ENCODE measurements around the gene SDC3. TPM values are rescaled to one million over a fixed set of nuclear protein-coding genes. Genes with fewer than 3 reads are reported as not detected.

SDC3 gene
- total and polyA plus RNA-seq, 10 of the 15 experiments (the other 5 are each of a cell fraction or from before 2014, with no cell fraction given) = under 0.01 to 0.46 (median 0.07) TPM; not detected in 2

DNA sequence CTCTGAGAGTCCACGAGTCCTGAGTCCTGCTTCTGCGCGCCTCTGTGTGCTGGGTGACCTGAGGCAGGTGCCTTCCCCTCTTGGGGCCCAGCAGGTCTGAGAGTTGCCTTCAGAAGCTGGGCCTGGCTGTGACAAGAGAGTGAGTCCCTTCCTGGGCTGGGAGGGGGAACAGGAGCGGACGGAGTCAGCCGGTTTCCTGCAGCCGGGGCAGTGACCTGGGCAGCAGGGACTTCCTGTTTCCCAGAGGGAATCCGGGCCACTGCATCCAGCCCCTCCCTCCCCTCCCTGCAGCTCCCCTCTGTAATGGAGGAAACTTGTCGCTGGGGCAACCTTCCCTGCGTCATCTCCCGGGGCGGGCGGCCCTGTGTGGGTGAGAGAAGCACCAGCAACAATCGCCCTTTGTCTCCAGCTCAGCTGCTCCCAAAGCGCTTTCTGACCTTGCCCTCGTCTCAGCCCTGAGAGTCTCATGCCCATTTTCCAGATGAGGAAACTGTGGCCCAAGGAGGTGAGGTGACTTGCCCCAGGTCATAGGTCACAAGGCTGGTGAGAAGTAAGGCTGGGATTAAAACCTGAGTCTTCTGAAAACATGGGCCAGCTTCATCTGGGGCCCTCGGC is 61.1 kb downstream of the SDC3 start:
- Histone ChIP-seq H3K9ac (ENCODE audit: control insufficient read depth, insufficient read depth, low read length) (no peak overlapping the region), H3K4me3 (no peak overlapping the region), H3K4me1 (ENCODE audit: control insufficient read depth, insufficient read depth, low read length) (no peaks in the 10 kb centered on the region), H3K36me3 (ENCODE audit: control insufficient read depth in 2 of 2, insufficient read depth in 2 of 2, low read length in 1 of 2) (no peaks in the 10 kb centered on the region), H3K4me2 (ENCODE audit: control insufficient read depth, insufficient read depth) (no peak overlapping the region), H2AFZ (ENCODE audit: control insufficient read depth, low read depth, low read length) (no peak overlapping the region), H3K79me2 (ENCODE audit: control insufficient read depth, insufficient read depth, low read length) (no peaks in the 10 kb centered on the region), H3K27ac (ENCODE audit: control insufficient read depth, insufficient read depth) (no peak overlapping the region), H4K20me1 (ENCODE audit: control insufficient read depth, insufficient read depth) (no peaks in the 10 kb centered on the region), H3K27me3 (replicated peaks in 1 of 2; ENCODE audit: control insufficient read depth in 2 of 2, insufficient read depth in 2 of 2, low read length in 1 of 2) (peaks cover 2 to 5% of the 10 kb centered on the region in 2 experiments; a peak in 3 of 4 replicates), H3K9me3 (replicated peaks; ENCODE audit: control insufficient read depth, insufficient read depth, low read length) (no peaks in the 10 kb centered on the region)
- 0 out of 2 replicates have a peak, but pooled peaks have one; percentile 34 for TF ChIP-seq NR2F1 (conservative IDR thresholded peaks at IDR 0.05)
- no peak for TF ChIP-seq SMC3 (IDR thresholded peaks at IDR 0.05; ENCODE audit: borderline replicate concordance, low read length)
- peak; percentile 42; the same call in 1 of the 2 replicates for TF ChIP-seq IKZF1 (conservative IDR thresholded peaks at IDR 0.05)
- ATAC-seq (peak; percentile 50), FAIRE-seq (no peak), DNase-seq (ENCODE audit: low read depth, low spot score) (no peak)
- in situ Hi-C loops (cut with MboI) = no loop called here
- ChIA-PET CTCF (interaction anchor here (1.1 kb wide), 1 partner anchor 46 kb away, joined by 4 read pairs; no protein-coding TSS in a partner anchor), POLR2A (no interaction called here), SMC1A (ENCODE audit: uncharacterized antibody, unreplicated experiment) (interaction anchor here (1.9 kb wide), 1 partner anchor 57 kb away, joined by 5 read pairs; no protein-coding TSS in a partner anchor), RAD21 (ENCODE audit: unreplicated experiment) (no interaction called here)
- BruUV-seq (replicated peaks) = no TSS peak
- WGBS (ENCODE audit: insufficient coverage, insufficient replicate concordance, low lambda C conversion rate, missing lambda C conversion rate) = 27% methylated on average over 16 of the region's 17 CpGs
- intact Hi-C loops (cut with micrococcal nuclease; ENCODE audit: unreplicated experiment) = no loop called here

DNA sequence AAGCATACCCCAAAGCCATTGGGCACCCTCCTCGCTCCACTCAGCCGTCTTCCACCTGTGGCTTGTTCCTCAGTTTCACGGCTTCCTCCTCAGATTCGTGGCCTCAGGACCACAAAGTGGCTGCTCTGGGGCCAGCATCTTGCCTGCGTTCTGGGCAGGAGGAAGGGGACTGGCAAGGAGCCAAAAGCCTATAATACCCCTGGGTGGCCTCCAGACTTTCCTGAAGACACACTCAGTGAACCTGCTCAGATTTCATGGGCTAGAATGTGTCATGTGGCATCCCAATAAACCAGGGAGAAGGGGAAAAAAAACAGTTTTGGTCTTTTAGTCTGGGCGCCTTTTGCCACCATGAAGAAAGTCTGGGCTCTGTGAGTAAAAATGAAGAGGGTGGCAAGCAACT is 62.0 kb downstream of the SDC3 start:
- POLR2A ChIA-PET = no interaction called here
- Histone ChIP-seq H3K9me3 (replicated peaks; ENCODE audit: control insufficient read depth, insufficient read depth, low read length) (no peaks in the 10 kb centered on the region), H3K9ac (ENCODE audit: control insufficient read depth, insufficient read depth, low read length) (no peak overlapping the region), H3K27me3 (replicated peaks in 1 of 2; ENCODE audit: control insufficient read depth in 2 of 2, insufficient read depth in 2 of 2, low read length in 1 of 2) (peaks cover 2 to 5% of the 10 kb centered on the region in 2 experiments; a peak in 3 of 4 replicates), H3K4me2 (ENCODE audit: control insufficient read depth, insufficient read depth) (no peak overlapping the region), H3K79me2 (ENCODE audit: control insufficient read depth, insufficient read depth, low read length) (no peaks in the 10 kb centered on the region), H3K27ac (ENCODE audit: control insufficient read depth, insufficient read depth) (no peak overlapping the region), H3K4me1 (ENCODE audit: control insufficient read depth, insufficient read depth, low read length) (no peaks in the 10 kb centered on the region), H3K36me3 (ENCODE audit: control insufficient read depth in 2 of 2, insufficient read depth in 2 of 2, low read length in 1 of 2) (no peaks in the 10 kb centered on the region), H4K20me1 (ENCODE audit: control insufficient read depth, insufficient read depth) (no peaks in the 10 kb centered on the region), H2AFZ (ENCODE audit: control insufficient read depth, low read depth, low read length) (no peak overlapping the region), H3K4me3 (no peak overlapping the region)
- FAIRE-seq = no peak
- CTCF ChIA-PET = interaction anchor here (0.6 kb wide), 1 partner anchor 334 kb away, joined by 3 read pairs; no protein-coding TSS in a partner anchor
- in situ Hi-C loops (cut with MboI) = no loop called here
- SMC1A ChIA-PET (ENCODE audit: uncharacterized antibody, unreplicated experiment) = interaction anchor here (0.8 kb wide), 1 partner anchor 64 kb away, joined by 3 read pairs; no protein-coding TSS in a partner anchor
- BruUV-seq (replicated peaks) = no TSS peak
- RAD21 ChIA-PET (ENCODE audit: unreplicated experiment) = no interaction called here
- no peak for TF ChIP-seq MEF2B (IDR thresholded peaks at IDR 0.05; ENCODE audit: partially characterized antibody, poor library complexity, severe bottlenecking)
- no peak for TF ChIP-seq RUNX3 (IDR thresholded peaks at IDR 0.05; ENCODE audit: low read length)
- TF ChIP-seq CBFB (IDR thresholded peaks at IDR 0.05; ENCODE audit: low read depth) = no peak
- no peak for TF ChIP-seq BCL11A (IDR thresholded peaks at IDR 0.05; ENCODE audit: low read depth, low read length)
- TF ChIP-seq PAX8 (IDR thresholded peaks at IDR 0.05) = no peak
- TF ChIP-seq MTA3 (IDR thresholded peaks at IDR 0.05; ENCODE audit: borderline replicate concordance, low read length) = no peak
- TF ChIP-seq HDAC6 (IDR thresholded peaks at IDR 0.05; ENCODE audit: unreplicated experiment) = no peak
- TF ChIP-seq, protein P1, sequence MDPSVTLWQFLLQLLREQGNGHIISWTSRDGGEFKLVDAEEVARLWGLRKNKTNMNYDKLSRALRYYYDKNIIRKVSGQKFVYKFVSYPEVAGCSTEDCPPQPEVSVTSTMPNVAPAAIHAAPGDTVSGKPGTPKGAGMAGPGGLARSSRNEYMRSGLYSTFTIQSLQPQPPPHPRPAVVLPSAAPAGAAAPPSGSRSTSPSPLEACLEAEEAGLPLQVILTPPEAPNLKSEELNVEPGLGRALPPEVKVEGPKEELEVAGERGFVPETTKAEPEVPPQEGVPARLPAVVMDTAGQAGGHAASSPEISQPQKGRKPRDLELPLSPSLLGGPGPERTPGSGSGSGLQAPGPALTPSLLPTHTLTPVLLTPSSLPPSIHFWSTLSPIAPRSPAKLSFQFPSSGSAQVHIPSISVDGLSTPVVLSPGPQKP (IDR thresholded peaks at IDR 0.05; ENCODE audit: low read depth, low read length) = no peak
- TF ChIP-seq TCF7 (IDR thresholded peaks at IDR 0.05; ENCODE audit: borderline replicate concordance) = no peak
- TF ChIP-seq PAX5 (IDR thresholded peaks at IDR 0.05; ENCODE audit: borderline replicate concordance, low read depth, low read length) = no peak
- no peak for ATAC-seq
- WGBS (ENCODE audit: insufficient coverage, insufficient replicate concordance, low lambda C conversion rate, missing lambda C conversion rate) = 9% methylated on average over 6 of the region's 6 CpGs
- DNase-seq (ENCODE audit: low read depth, low spot score) = no peak
- intact Hi-C loops (cut with micrococcal nuclease; ENCODE audit: unreplicated experiment) = no loop called here
